Endothelial cell (in vitro differentiated cells): ENCODE data around the gene SKAP1. TPM values are rescaled to one million over a fixed set of nuclear protein-coding genes. Genes with fewer than 3 reads are reported as not detected.

ENCODE experiments used
- DNase-seq: peaks from one replicate; pipeline ENCODE4 v3.0.0; 2021; ENCODE audit warnings: low spot score
- H3K27ac Mint-ChIP-seq: one replicate; pipeline ENCODE4 v1.8.0; 2021; ENCODE audit warnings: mixed read lengths, inconsistent platforms; ENCODE audit not compliant: unreplicated experiment
- H3K27me3 Mint-ChIP-seq: one replicate; pipeline ENCODE4 v1.8.0; 2021; ENCODE audit warnings: mild to moderate bottlenecking, moderate library complexity, mixed read lengths, inconsistent platforms; ENCODE audit not compliant: unreplicated experiment
- H3K36me3 Mint-ChIP-seq: one replicate; pipeline ENCODE4 v1.8.0; 2021; ENCODE audit warnings: mild to moderate bottlenecking, low read depth, mixed read lengths, inconsistent platforms; ENCODE audit not compliant: unreplicated experiment
- H3K4me1 Mint-ChIP-seq: one replicate; pipeline ENCODE4 v1.8.0; 2021; ENCODE audit warnings: mild to moderate bottlenecking, mixed read lengths, inconsistent platforms; ENCODE audit not compliant: unreplicated experiment
- H3K4me3 Mint-ChIP-seq: one replicate; pipeline ENCODE4 v1.8.0; 2021; ENCODE audit warnings: mild to moderate bottlenecking, mixed read lengths, inconsistent platforms; ENCODE audit not compliant: unreplicated experiment
- H3K9me3 Mint-ChIP-seq: one replicate; pipeline ENCODE4 v1.8.0; 2021; ENCODE audit warnings: mixed read lengths, inconsistent platforms; ENCODE audit not compliant: unreplicated experiment
- CTCF ChIP-seq: fragments of 200-600 bp; sonication (generic); IDR thresholded peaks from one replicate; pipeline ENCODE4 v1.5.0; 2021; ENCODE audit warnings: antibody characterized with exemption; ENCODE audit not compliant: unreplicated experiment
- total RNA-seq: library from RNA; stranded (reverse); fragmentation: NEBNext Ultra II Directional; extraction: Animal tissue kit (Norgen Biotek cat#: 25700); gene quantifications from one replicate; pipeline ENCODE4 v1.2.1, GENCODE V29; 2021; ENCODE audit not compliant: unreplicated experiment

Gene SKAP1
- total RNA-seq, 1 donor from 2014 or later = 2.1 TPM

- Mint-ChIP-seq H3K4me1 (peaks cover 7% of the 10 kb centered on the region), H3K36me3 (no peaks in the 10 kb centered on the region), H3K27ac (no peak overlapping the region), H3K4me3 (no peak overlapping the region), H3K27me3 (peaks cover 5% of the 10 kb centered on the region), H3K9me3 (no peaks in the 10 kb centered on the region)
- no peak for DNase-seq
- TF ChIP-seq CTCF = no peak
Observed at GRCh38 chr17:48465884-48466283, 35.9 kb upstream of the SKAP1 start.

DNA sequence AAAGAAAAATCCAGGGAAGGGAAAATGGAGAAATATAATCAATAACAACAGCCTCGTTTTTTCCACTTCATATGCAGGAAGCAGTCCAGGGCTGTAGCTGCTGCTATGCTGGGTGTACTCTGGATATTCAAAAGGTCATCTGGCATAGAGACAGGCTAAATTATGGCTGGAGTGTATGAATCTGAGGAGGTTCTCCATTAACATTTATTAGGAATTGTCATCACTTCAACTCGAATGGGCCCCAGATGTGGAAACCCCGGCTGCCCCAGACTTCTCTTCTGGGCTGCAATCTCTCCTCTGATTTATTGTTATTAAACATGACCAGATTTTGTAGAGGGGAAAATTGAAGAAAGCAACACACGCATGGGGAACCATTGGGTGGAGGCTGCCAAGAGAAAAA, 33.5 kb upstream of the SKAP1 start:
- Mint-ChIP-seq H3K4me3 (no peak overlapping the region), H3K27me3 (peaks cover 7% of the 10 kb centered on the region)
- no peak for TF ChIP-seq CTCF

DNA sequence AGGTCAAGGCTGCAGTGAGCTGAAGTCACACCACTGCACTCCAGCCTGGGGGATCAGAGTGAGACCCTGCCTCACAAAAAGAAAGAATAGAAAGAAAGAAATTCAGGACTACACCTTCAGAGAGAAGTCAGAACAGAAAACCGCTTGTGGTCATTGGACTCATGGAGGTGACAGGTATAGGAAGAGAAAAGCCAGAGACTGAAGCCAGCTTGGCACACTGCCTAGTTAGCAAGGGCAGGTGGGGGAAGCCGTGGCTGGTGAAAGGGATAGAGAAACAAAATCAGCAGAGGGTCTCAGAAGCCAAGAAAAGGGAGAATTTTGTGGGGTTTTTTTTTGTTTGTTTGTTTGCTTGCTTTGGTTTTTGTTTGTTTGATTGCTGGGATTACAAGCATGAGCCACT, 32.9 kb upstream of the SKAP1 start:
- Mint-ChIP-seq H3K27me3 (peaks cover 7% of the 10 kb centered on the region), H3K4me1 (peaks cover 7% of the 10 kb centered on the region)

More for the DNA sequence above, 33.5 kb upstream of the SKAP1 start:
- H3K27ac Mint-ChIP-seq = no peak overlapping the region
- no peaks in the 10 kb centered on the region for H3K36me3 Mint-ChIP-seq
- H3K9me3 Mint-ChIP-seq = no peaks in the 10 kb centered on the region
- H3K4me1 Mint-ChIP-seq = peaks cover 7% of the 10 kb centered on the region
- DNase-seq = no peak

GRCh38 chr17:48460052-48460451, 30.0 kb upstream of the SKAP1 start:
- peaks cover 11% of the 10 kb centered on the region for H3K4me1 Mint-ChIP-seq
- no peak for DNase-seq
- H3K4me3 Mint-ChIP-seq = no peak overlapping the region
- H3K27me3 Mint-ChIP-seq = peaks cover 5% of the 10 kb centered on the region
- TF ChIP-seq CTCF = no peak
- no peaks in the 10 kb centered on the region for H3K9me3 Mint-ChIP-seq
- peaks cover 4% of the 10 kb centered on the region for H3K36me3 Mint-ChIP-seq
- H3K27ac Mint-ChIP-seq = no peak overlapping the region

More for the DNA sequence above, 32.9 kb upstream of the SKAP1 start:
- H3K4me3 Mint-ChIP-seq = no peak overlapping the region
- no peak overlapping the region for H3K27ac Mint-ChIP-seq
- no peak for DNase-seq
- no peak for TF ChIP-seq CTCF
- H3K36me3 Mint-ChIP-seq = no peaks in the 10 kb centered on the region
- H3K9me3 Mint-ChIP-seq = no peaks in the 10 kb centered on the region

GRCh38 chr17:48459070-48459844, 29.2 kb upstream of the SKAP1 start:
- no peak overlapping the region for H3K4me3 Mint-ChIP-seq
- H3K27me3 Mint-ChIP-seq = peaks cover 5% of the 10 kb centered on the region
- no peak for DNase-seq
- no peak for TF ChIP-seq CTCF
- H3K9me3 Mint-ChIP-seq = no peaks in the 10 kb centered on the region
- peaks cover 5% of the 10 kb centered on the region for H3K36me3 Mint-ChIP-seq
- no peak overlapping the region for H3K27ac Mint-ChIP-seq
- H3K4me1 Mint-ChIP-seq = peaks cover 11% of the 10 kb centered on the region
